PC-3 (cell line): Measurements from ENCODE around the gene CGGBP1.

Source experiments
- CTCF ChIP-seq: fragments of 300-600 bp; sonication (generic); conservative IDR thresholded peaks from 2 replicates; pipeline ENCODE4 v1.5.1; 2017; ENCODE audit warnings: antibody characterized with exemption, low read depth, mild to moderate bottlenecking, low read length
- EZH2 ChIP-seq: fragments of 300-600 bp; sonication (generic); IDR thresholded peaks from one replicate; pipeline ENCODE4 v1.6.1; 2017; ENCODE audit warnings: antibody characterized with exemption, mild to moderate bottlenecking, low read length; ENCODE audit not compliant: unreplicated experiment

GRCh38 chr3:88040529-88040928, 18.3 kb downstream of the CGGBP1 start:
- TF ChIP-seq CTCF (no peak), EZH2 (no peak)
